ENCODE data around the gene MAN1C1.

The MAN1C1 gene

DNA sequence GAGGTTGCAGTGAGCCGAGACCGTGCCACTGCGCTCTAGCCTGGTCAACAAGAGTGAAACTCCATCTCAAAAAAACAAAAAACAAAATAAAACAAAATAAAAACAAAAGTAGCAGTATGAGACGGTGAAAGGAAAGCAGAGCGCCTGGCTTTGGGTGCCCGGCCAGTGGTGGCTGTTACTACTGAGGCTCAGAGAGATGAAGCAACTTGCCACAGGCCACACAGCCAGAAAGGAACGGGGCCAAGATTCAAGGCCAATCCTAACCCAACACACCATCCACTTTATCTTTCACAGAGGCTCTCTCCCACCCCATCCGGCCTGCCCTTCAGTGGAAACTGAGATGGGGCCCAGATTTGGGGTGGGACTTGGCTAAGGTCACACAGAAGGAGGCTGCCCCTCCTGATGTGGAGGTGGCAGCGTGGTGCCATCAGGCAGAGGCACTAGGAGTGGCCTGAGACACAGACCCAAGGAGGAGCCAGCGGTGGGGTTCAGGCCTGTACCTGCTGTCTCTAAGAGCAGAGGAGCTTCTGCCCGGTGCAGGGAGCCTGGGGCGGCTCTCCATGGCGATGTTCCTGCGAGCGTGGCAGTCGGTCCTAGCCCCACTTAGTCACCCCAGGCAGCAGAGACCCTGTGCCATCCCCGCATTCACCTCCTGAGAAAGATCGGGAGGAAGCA lies 40.0 kb upstream of the MAN1C1 start:
- H3K4me3 ChIP-seq (ENCODE audit: low read depth, low read length), result no peak overlapping the region
- TF ChIP-seq, protein P1, sequence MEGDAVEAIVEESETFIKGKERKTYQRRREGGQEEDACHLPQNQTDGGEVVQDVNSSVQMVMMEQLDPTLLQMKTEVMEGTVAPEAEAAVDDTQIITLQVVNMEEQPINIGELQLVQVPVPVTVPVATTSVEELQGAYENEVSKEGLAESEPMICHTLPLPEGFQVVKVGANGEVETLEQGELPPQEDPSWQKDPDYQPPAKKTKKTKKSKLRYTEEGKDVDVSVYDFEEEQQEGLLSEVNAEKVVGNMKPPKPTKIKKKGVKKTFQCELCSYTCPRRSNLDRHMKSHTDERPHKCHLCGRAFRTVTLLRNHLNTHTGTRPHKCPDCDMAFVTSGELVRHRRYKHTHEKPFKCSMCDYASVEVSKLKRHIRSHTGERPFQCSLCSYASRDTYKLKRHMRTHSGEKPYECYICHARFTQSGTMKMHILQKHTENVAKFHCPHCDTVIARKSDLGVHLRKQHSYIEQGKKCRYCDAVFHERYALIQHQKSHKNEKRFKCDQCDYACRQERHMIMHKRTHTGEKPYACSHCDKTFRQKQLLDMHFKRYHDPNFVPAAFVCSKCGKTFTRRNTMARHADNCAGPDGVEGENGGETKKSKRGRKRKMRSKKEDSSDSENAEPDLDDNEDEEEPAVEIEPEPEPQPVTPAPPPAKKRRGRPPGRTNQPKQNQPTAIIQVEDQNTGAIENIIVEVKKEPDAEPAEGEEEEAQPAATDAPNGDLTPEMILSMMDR (IDR thresholded peaks at IDR 0.05; ENCODE audit: borderline replicate concordance, insufficient read depth, low read depth, low read length), result no peak

GRCh38 chr1:25577134-25577920 lies 39.3 kb upstream of the MAN1C1 start:
- H3K4me3 ChIP-seq (ENCODE audit: low read depth, low read length), result no peak overlapping the region
- TF ChIP-seq, protein P1 (IDR thresholded peaks at IDR 0.05; ENCODE audit: borderline replicate concordance, insufficient read depth, low read depth, low read length), result no peak

DNA sequence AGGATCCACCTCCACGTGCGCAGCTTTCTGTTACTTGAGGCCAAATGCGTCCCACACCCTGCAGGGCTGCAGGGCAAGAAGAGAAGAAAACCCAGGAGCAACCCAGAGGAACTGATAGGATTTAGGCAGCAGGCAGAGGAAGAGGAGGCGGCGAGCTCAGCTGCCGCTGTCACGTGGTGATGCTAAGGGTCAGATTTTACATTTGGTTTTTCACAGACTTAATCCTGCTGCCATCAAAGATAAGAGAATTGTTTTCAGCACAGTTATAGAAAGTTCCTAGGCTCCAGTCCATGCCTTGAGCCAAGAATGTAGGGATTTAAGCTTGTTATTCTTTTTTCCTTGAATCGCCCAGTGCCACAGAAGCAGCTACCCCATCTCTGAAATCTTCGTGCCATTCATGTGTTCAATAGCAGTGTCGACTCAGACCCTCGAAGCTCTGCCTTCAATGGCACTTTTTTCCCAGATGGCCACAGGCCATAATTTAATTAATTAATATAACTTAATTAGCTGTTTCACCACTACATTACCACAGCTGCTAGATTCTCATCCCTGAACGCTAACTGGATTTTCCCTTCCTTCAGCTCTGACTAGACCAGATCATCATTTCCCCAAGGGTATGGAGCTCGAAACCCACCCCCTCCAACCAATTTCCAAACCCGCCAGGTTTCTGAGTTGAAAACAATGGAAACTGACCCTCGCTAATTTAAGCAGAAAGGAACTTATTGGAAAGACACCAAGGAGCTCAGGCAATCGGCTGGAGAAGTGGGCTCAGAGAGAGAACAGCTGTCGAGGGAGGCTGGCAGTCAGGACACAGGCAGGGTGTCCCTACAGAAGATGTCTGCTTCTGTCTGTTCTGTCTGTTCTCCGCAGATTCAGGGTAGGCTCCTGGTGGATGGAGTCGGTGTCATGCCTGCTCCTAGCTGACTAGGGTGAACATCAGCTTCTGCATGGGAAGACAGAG lies 37.0 kb upstream of the MAN1C1 start:
- H3K4me3 ChIP-seq (ENCODE audit: low read depth, low read length), result no peak overlapping the region
- TF ChIP-seq, protein P1 (IDR thresholded peaks at IDR 0.05; ENCODE audit: borderline replicate concordance, insufficient read depth, low read depth, low read length), result no peak

DNA sequence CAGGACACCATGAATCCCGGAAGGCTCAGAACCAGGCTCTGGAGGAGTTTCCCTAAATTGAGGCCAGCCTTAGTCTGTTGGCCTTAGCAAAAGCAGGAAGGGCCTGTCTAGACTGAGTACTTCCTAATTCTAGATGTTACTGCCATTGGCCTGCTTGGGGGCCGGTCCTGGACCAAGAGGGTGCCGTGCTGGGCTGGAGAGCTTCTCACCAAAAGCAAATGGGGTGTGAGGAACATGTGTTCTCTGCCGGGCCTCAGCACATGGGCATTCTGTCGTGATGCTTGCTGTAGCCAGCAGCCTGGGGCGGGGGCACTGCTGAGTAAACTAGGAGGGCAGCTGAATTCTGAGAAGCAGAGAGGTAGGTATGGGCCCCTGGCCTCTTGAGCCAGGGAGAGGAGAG lies 35.7 kb upstream of the MAN1C1 start:
- TF ChIP-seq, protein P1 (IDR thresholded peaks at IDR 0.05; ENCODE audit: borderline replicate concordance, insufficient read depth, low read depth, low read length), result no peak

GRCh38 chr1:25581764-25582163 lies 34.8 kb upstream of the MAN1C1 start:
- TF ChIP-seq, protein P1 (IDR thresholded peaks at IDR 0.05; ENCODE audit: borderline replicate concordance, insufficient read depth, low read depth, low read length), result no peak
- no peak overlapping the region for H3K4me3 ChIP-seq (ENCODE audit: low read depth, low read length)

More for the DNA sequence above, 35.7 kb upstream of the MAN1C1 start:
- no peak overlapping the region for H3K4me3 ChIP-seq (ENCODE audit: low read depth, low read length)

- TF ChIP-seq, protein P1 (IDR thresholded peaks at IDR 0.05; ENCODE audit: borderline replicate concordance, insufficient read depth, low read depth, low read length), result no peak
- H3K4me3 ChIP-seq (ENCODE audit: low read depth, low read length), result no peak overlapping the region
Observed at GRCh38 chr1:25583519-25584370, 32.8 kb upstream of the MAN1C1 start.

All from GM12875 (cell line).